ENCODE results near the gene SLC43A3. TPM values are rescaled to one million over a fixed set of nuclear protein-coding genes. Genes with fewer than 3 reads are reported as not detected.

SLC43A3 gene
- total and polyA plus RNA-seq, 9 of the 15 experiments (the other 6 are each of a cell fraction or from before 2014, with no cell fraction given), result 63.7 to 281 (median 139) TPM

DNA sequence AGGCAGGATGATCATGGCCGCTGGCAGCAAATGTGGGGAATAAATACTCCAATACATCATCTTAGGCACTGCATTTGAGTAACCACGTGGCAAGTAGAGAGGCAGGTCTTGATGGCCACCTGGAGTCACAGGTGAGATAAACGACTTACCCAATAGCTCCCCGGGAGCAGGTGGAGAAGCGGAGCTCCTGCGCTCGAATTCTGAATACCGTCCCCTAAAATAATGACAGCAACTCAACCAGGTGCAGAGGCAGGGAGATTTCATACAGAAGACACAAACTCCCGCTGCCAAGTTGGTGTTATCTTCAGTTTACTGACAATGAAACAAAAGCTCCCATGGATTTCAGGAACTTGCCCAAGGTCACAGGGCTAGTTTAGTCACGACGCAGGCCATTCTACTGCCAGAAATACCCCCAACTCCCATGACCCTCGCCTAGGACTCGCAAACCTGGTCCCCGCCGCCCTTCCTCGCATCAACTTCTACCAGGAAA is 437 bp downstream of the SLC43A3 start:
- H3K79me2 ChIP-seq (ENCODE audit: control insufficient read depth, insufficient read depth, low read length), result peaks cover 58% of the 10 kb centered on the region
- H3K9ac ChIP-seq (ENCODE audit: insufficient read depth in 1 of 2, low read depth in 2 of 2, low read length in 2 of 2), result peak overlapping the region; percentile 96 to 98
- peak overlapping the region; percentile 72 for H3K4me3 ChIP-seq
- ChIA-PET POLR2A (interaction anchor here (0.7 kb wide), 1 partner anchor 27 kb away, joined by 4 read pairs; no protein-coding TSS in a partner anchor), CTCF (ENCODE audit: low intra/inter-chr PET ratio) (no interaction called here)
- under 1% methylated on average over 16 of the region's 16 CpGs for WGBS (ENCODE audit: insufficient coverage, low coverage, missing lambda C conversion rate)
- no peaks in the 10 kb centered on the region for H3K27me3 ChIP-seq (ENCODE audit: control insufficient read depth in 2 of 2, insufficient read depth in 2 of 2, low read length in 2 of 2)
- peaks cover 42 to 57% of the 10 kb centered on the region in 2 experiments for H3K4me1 ChIP-seq (replicated peaks in 1 of 2; ENCODE audit: control insufficient read depth in 2 of 2, insufficient read depth in 2 of 2, low read length in 2 of 2)
- H3K27ac ChIP-seq (ENCODE audit: extremely low read depth, low read depth, low read length), result peak overlapping the region; percentile 91
- in situ Hi-C loops (cut with MboI), result no loop called here
- peaks cover 47% of the 10 kb centered on the region for H3K36me3 ChIP-seq (ENCODE audit: control insufficient read depth, insufficient read depth, low read length)
- no peaks in the 10 kb centered on the region for H3K9me3 ChIP-seq (replicated peaks; ENCODE audit: control insufficient read depth, insufficient read depth, low read depth, low read length)
- peak; percentile 35 for FAIRE-seq
- TSS peak; percentile 55 for BruUV-seq (replicated peaks)
- peak overlapping the region; percentile 91 for H2AFZ ChIP-seq (ENCODE audit: low read depth, low read length)
- H3K4me2 ChIP-seq (ENCODE audit: insufficient read depth, low read length), result peak overlapping the region; percentile 90
- intact Hi-C loops (cut with micrococcal nuclease), result no loop called here
- H4K20me1 ChIP-seq (replicated peaks; ENCODE audit: control insufficient read depth, insufficient read depth, low read length), result peaks cover 12% of the 10 kb centered on the region; the same call in 1 of the 2 replicates
- ATAC-seq, result no peak
- H3K9me1 ChIP-seq (ENCODE audit: control insufficient read depth, insufficient read depth, low read length), result peaks cover 7% of the 10 kb centered on the region
- DNase-seq (ENCODE audit: extremely low read depth in 1 of 4, low spot score in 3 of 4), result peak in 1 of 4 experiments; percentile 55
- TF ChIP-seq NFRKB (IDR thresholded peaks at IDR 0.05; ENCODE audit: low read depth) (0 out of 2 replicates have a peak, but pooled peaks have one; percentile 5), FOXA3 (CRISPR knock-in tag; conservative IDR thresholded peaks at IDR 0.05 in 1 of 2, IDR thresholded peaks at IDR 0.05 in 1 of 2) (0 out of 4 replicates have a peak, but pooled peaks of 1 of the 2 experiments have one; percentile 10), PCBP1 (IDR thresholded peaks at IDR 0.05; ENCODE audit: low read depth, low read length, poor library complexity, severe bottlenecking) (no peak), MYNN (IDR thresholded peaks at IDR 0.05) (no peak), MYNN (CRISPR knock-in tag; IDR thresholded peaks at IDR 0.05) (no peak)
- TF ChIP-seq, protein P1, sequence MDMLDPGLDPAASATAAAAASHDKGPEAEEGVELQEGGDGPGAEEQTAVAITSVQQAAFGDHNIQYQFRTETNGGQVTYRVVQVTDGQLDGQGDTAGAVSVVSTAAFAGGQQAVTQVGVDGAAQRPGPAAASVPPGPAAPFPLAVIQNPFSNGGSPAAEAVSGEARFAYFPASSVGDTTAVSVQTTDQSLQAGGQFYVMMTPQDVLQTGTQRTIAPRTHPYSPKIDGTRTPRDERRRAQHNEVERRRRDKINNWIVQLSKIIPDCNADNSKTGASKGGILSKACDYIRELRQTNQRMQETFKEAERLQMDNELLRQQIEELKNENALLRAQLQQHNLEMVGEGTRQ (CRISPR knock-in tag; IDR thresholded peaks at IDR 0.05), result 0 out of 2 replicates have a peak, but pooled peaks have one; percentile 14
- TF ChIP-seq, protein P2, sequence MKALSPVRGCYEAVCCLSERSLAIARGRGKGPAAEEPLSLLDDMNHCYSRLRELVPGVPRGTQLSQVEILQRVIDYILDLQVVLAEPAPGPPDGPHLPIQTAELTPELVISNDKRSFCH (CRISPR knock-in tag; IDR thresholded peaks at IDR 0.05), result no peak
- TF ChIP-seq, protein P2 (tag; IDR thresholded peaks at IDR 0.05), result no peak
- TF ChIP-seq, protein P3, sequence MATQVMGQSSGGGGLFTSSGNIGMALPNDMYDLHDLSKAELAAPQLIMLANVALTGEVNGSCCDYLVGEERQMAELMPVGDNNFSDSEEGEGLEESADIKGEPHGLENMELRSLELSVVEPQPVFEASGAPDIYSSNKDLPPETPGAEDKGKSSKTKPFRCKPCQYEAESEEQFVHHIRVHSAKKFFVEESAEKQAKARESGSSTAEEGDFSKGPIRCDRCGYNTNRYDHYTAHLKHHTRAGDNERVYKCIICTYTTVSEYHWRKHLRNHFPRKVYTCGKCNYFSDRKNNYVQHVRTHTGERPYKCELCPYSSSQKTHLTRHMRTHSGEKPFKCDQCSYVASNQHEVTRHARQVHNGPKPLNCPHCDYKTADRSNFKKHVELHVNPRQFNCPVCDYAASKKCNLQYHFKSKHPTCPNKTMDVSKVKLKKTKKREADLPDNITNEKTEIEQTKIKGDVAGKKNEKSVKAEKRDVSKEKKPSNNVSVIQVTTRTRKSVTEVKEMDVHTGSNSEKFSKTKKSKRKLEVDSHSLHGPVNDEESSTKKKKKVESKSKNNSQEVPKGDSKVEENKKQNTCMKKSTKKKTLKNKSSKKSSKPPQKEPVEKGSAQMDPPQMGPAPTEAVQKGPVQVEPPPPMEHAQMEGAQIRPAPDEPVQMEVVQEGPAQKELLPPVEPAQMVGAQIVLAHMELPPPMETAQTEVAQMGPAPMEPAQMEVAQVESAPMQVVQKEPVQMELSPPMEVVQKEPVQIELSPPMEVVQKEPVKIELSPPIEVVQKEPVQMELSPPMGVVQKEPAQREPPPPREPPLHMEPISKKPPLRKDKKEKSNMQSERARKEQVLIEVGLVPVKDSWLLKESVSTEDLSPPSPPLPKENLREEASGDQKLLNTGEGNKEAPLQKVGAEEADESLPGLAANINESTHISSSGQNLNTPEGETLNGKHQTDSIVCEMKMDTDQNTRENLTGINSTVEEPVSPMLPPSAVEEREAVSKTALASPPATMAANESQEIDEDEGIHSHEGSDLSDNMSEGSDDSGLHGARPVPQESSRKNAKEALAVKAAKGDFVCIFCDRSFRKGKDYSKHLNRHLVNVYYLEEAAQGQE (IDR thresholded peaks at IDR 0.05; ENCODE audit: borderline replicate concordance), result no peak
- TF ChIP-seq, protein P3 (CRISPR knock-in tag; IDR thresholded peaks at IDR 0.05; ENCODE audit: low read depth), result 0 out of 2 replicates have a peak, but pooled peaks have one; percentile 40
- TF ChIP-seq, protein P4, sequence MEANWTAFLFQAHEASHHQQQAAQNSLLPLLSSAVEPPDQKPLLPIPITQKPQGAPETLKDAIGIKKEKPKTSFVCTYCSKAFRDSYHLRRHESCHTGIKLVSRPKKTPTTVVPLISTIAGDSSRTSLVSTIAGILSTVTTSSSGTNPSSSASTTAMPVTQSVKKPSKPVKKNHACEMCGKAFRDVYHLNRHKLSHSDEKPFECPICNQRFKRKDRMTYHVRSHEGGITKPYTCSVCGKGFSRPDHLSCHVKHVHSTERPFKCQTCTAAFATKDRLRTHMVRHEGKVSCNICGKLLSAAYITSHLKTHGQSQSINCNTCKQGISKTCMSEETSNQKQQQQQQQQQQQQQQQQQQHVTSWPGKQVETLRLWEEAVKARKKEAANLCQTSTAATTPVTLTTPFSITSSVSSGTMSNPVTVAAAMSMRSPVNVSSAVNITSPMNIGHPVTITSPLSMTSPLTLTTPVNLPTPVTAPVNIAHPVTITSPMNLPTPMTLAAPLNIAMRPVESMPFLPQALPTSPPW (CRISPR knock-in tag; IDR thresholded peaks at IDR 0.05), result no peak

Measured in K562 (cell line).